KBM-7 (cell line): ENCODE data around the gene CD34.
"Not testable (repeated sequence)": the region's sequence is repeated elsewhere in the genome, so short reads cannot be mapped to it uniquely, and the experiment has no call there.

ENCODE experiments used
- DNase-seq: peaks from one replicate; pipeline ENCODE4 v3.0.0-alpha.2; 2015
- in situ Hi-C: fragments of 300-500 bp; cut with MboI; formaldehyde crosslinking; loops from 2 replicates; pipeline ENCODE4 v1.14.3; 2020; ENCODE audit warnings: low sequenced_read_pairs, low pct_unique_long_range_greater_than_20kb, mixed read lengths

CD34 gene, protein sequence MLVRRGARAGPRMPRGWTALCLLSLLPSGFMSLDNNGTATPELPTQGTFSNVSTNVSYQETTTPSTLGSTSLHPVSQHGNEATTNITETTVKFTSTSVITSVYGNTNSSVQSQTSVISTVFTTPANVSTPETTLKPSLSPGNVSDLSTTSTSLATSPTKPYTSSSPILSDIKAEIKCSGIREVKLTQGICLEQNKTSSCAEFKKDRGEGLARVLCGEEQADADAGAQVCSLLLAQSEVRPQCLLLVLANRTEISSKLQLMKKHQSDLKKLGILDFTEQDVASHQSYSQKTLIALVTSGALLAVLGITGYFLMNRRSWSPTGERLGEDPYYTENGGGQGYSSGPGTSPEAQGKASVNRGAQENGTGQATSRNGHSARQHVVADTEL

DNA sequence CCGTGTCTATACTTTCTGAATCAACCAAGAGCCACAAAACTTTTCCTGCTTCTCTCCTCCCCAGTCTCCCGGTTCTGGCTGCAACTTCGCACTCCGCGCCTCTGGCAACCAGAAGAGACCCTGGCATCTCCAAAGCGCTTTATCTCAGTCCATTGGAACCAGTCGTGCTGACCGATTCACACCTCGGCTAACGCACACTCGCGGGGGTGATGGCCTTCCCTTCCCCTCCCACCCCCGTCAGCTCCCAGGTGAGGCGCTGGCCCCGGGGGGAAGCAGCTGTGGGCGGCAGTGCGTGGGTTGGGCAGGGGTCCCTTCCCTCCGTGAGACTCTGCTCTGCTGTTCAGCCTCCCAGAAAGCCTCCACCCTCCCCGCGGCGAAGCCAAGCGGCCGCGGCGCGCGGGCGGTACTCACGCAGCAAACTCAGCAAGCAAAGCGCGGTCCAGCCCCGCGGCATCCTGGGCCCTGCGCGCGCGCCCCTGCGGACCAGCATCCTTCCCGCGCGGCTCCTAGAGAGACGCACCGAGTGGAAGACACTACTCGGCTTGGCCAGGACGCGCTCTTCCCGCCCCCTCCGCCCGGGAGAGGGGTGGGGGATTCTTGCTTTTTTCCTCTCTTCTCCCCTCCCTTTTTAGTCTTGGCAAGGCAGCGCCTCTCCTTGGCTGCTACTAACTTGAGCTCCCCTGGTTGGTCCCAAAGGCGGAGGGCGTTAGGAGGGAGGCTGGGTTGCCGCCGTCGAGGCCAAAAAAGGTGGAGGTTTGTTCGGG lies at the start of gene CD34:
TSS of gene CD34 (minus strand) at position 535 of the 764 bp plus-strand sequence. CDS start at position 490, 45 bp downstream.
- in situ Hi-C loops = no loop called here
- DNase-seq = peak; percentile 72

DNA sequence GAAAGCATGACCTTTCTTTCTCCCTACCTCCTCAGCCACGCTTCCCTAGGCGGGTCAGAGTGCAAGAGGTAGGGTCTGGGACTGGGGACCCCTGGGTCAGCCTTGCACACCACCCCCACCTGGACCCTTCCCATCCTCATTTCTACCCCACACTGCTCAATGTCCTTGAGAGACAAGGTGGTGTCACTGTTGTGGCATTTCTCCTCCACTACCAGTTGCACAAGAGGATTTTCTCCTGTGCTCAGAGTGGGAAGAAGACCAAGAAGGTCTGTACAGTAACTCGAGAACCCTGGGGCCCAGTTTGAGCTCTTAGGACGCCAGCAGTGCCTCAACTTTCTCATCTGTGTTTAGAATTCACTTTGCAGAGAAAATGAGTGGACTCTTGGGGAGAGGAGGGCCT lies 49.4 kb upstream of the CD34 start:
- in situ Hi-C loops = no loop called here

DNA sequence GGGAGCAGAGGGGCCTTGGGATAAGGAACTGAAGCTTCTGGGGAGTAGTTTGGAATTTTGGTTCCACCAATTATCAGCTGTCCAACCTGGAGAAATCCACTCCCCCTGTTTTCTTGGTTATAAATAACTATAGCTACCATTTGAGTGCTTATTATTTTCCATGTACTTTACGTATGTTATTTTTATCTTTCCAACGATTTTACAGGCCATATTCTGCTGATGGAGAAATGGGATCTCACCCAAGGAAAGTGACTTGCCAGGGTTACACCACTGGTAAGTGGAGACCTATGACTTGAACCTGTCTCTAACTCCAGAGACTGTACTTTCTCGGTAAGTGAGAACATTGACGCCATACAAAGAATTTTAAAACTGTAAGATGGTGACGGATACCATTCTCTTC lies 49.0 kb upstream of the CD34 start:
- no peak for DNase-seq

More for the DNA sequence above, 49.4 kb upstream of the CD34 start:
- DNase-seq = no peak

DNA sequence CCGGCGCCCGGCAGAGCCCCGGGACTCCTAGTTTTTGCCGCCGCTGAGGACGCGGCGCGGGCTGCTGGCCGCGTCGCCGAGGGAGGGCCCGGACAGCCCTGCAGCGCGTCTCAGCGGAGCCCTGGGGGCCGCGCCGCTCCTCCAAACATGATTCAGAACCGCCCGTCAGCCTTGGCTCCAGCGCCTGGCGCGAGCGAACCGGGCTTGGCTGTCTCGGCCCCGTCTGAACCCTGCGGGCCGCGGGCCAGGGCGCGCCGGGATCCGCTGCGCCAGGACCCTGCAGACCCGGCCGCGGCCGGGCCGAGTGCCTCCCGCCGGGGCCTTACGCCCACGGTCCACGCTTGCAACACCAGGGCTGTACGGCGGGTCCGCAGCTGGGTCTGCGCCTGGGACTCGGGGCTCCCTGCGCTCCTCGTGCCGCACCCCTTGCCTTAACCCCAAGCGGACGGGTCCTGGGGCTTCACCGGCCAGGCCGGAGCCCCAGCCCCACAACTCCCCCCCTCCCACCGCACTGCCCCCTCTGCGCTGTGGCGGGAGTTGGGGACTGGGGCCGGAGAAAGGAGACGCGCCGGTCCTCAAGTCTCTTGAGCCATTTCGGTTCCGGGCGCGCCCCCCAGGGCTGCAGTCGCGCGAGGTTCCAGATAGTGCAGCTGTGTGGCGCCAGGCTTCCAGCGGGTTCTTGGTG lies 48.4 kb upstream of the CD34 start:
- DNase-seq = no peak
- in situ Hi-C loops = no loop called here

More for the DNA sequence above, 49.0 kb upstream of the CD34 start:
- in situ Hi-C loops = no loop called here

- DNase-seq = no peak
- in situ Hi-C loops = no loop called here
Measured at GRCh38 chr1:207958376-207959139, 47.6 kb upstream of the CD34 start.

GRCh38 chr1:207956986-207957385 lies 46.1 kb upstream of the CD34 start:
- no peak for DNase-seq
- in situ Hi-C loops = no loop called here

GRCh38 chr1:207954104-207954503 lies 43.2 kb upstream of the CD34 start:
- in situ Hi-C loops = no loop called here
- DNase-seq = no peak

GRCh38 chr1:207952617-207953542 lies 42.0 kb upstream of the CD34 start:
- DNase-seq = peak; percentile 48

GRCh38 chr1:207951652-207952051 lies 40.7 kb upstream of the CD34 start:
- DNase-seq = no peak
- in situ Hi-C loops = no loop called here

More at GRCh38 chr1:207952617-207953542, 42.0 kb upstream of the CD34 start:
- in situ Hi-C loops = no loop called here

- no peak for DNase-seq
- in situ Hi-C loops = no loop called here
Measured at GRCh38 chr1:207950750-207951149, 39.8 kb upstream of the CD34 start.

DNA sequence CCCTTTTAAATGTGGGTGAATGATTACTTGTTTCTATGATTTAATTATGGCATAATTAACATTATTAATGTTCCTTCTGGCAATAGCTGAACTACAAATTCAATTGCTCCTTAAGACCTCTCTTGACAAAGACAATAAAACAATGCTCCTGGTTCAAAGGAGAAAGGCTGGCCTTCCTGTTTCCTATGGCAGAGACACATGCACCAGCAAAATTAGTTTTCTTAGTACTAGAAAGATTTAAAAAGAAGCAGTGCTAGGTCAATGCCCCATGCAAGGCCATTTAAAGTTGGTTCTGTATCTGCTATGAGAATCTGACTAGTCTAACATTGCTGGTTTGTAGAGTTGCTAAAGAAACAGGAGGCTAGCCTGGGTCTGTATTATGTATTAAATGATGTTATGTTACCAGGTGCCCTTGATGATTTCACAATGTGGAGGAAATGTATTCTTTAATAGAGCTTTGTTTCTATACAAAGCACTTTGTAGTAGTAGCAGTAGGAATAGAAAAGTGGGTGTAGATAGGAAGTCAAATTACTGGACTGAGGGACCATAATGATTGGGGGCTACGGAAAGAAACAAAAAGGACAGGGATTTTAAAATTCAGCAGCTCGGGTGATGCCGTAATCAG lies 38.8 kb upstream of the CD34 start:
- no peak for DNase-seq
- in situ Hi-C loops = no loop called here

GRCh38 chr1:207948536-207949250 lies 37.8 kb upstream of the CD34 start:
- in situ Hi-C loops = no loop called here
- DNase-seq = no peak

- in situ Hi-C loops = no loop called here
- no peak for DNase-seq
Measured at GRCh38 chr1:207946756-207947155, 35.8 kb upstream of the CD34 start.

- DNase-seq = no peak
- in situ Hi-C loops = no loop called here
Measured at GRCh38 chr1:207944571-207944970, 33.6 kb upstream of the CD34 start.

GRCh38 chr1:207942337-207942741 lies 31.4 kb upstream of the CD34 start:
- in situ Hi-C loops = not testable (repeated sequence)
- peak; percentile 68 for DNase-seq

DNA sequence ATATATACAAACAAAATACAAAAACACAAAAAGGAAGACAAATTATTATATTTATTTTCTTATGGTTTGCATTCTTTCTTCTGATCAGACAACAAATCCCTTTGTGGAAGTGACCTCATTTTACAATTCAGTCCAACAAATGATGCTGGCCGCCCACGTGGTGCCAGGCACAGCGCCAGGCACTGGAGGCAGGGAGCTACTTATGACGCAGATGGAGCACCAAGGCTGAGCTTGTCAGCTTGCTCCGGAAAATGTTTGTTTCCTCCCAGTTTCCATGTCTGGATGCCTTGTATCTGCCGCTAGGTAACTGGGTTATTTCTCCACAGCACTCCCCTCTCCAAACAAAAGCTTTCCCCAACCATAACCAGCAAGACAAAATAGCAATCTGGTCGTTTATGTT lies 30.7 kb upstream of the CD34 start:
- peak; percentile 71 for DNase-seq
- in situ Hi-C loops = no loop called here

DNA sequence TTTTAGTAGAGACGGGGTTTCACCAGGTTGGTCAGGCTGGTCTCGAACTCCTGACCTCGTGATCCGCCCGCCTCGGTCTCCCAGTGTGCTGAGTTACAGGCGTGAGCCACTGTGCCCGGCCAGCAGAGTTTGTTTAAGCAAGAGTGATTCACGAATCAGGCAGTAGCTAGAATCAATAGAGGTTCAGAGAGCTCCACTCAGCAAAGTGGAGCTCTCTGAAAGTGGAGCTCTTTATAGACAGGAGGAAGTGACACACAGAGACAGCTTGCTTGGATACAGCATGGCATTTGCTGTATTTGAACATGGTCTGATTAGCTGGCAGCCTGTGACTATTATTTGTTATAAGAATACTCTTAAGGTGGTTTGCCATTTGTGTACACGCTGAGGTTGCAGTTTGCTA lies 27.1 kb upstream of the CD34 start:
- in situ Hi-C loops = no loop called here
- no peak for DNase-seq
